H1 (cell line): ENCODE data around the gene AGPAT3. TPM values are rescaled to one million over a fixed set of nuclear protein-coding genes. Genes with fewer than 3 reads are reported as not detected.

Experiments
- CTCF ChIA-PET: fragments of 300-600 bp; sonication (Branson Sonifier 250); formaldehyde crosslinking; loops from one replicate; lab custom pipeline; 2021; ENCODE audit not compliant: partially characterized antibody; lab: Charles Lee
- POLR2A ChIA-PET: fragments of 300-600 bp; sonication (Branson Sonifier 250); formaldehyde crosslinking; loops from one replicate; lab custom pipeline; 2021; ENCODE audit warnings: inconsistent platforms; ENCODE audit not compliant: partially characterized antibody; lab: Charles Lee
- DNase-seq, 2 experiments: peaks; one replicate each; pipeline versions ENCODE4 v3.0.0 to v3.0.0-alpha.2; 2010 to 2022; ENCODE audit warnings: low spot score in 2 of 2, low read depth in 1 of 2, mixed read lengths in 1 of 2
- FAIRE-seq: peaks from 2 replicates; lab custom pipeline; 2011; peaks lifted over from hg19 to GRCh38; lab: Jason Lieb, UNC
- H2AFZ ChIP-seq: 2 replicates; pipeline ENCODE4 v1.8.1; 2012; ENCODE audit warnings: low read length, inconsistent platforms
- H2AK5ac ChIP-seq: 2 replicates; pipeline ENCODE4 v1.6.1; 2013; ENCODE audit warnings: low read depth, low read length
- H2BK120ac ChIP-seq: replicated peaks from 2 replicates; pipeline ENCODE3; 2013; ENCODE audit warnings: low read depth, low read length, inconsistent platforms
- H2BK12ac ChIP-seq: 2 replicates; pipeline ENCODE4 v1.6.1; 2013; ENCODE audit warnings: low read depth, low read length
- H2BK15ac ChIP-seq: 2 replicates; pipeline ENCODE4 v1.6.1; 2013; ENCODE audit warnings: low read length
- H2BK20ac ChIP-seq: 2 replicates; pipeline ENCODE4 v1.6.1; 2013; ENCODE audit warnings: low read length
- H2BK5ac ChIP-seq: 2 replicates; pipeline ENCODE4 v1.6.1; 2013; ENCODE audit warnings: low read depth, low read length
- H3K14ac ChIP-seq: 2 replicates; pipeline ENCODE4 v1.6.1; 2013; ENCODE audit warnings: inconsistent platforms; ENCODE audit not compliant: insufficient read length
- H3K18ac ChIP-seq: 2 replicates; pipeline ENCODE4 v1.6.1; 2013; ENCODE audit warnings: low read length; ENCODE audit errors: extremely low read depth
- H3K23ac ChIP-seq: 2 replicates; pipeline ENCODE4 v1.6.1; 2013; ENCODE audit warnings: inconsistent platforms; ENCODE audit not compliant: insufficient read length
- H3K23me2 ChIP-seq: 2 replicates; pipeline ENCODE4 v1.6.1; 2013; ENCODE audit warnings: low read depth, low read length
- H3K27ac ChIP-seq: 2 replicates; pipeline ENCODE4 v1.6.1; 2011; ENCODE audit warnings: low read depth, low read length, inconsistent platforms
- H3K27me3 ChIP-seq, 4 experiments: replicated peaks in 1 of 4; 1 replicate in 1 of 4; 2 replicates in 3 of 4; pipeline versions ENCODE4 v1.6.1 to v1.8.1; 2011 to 2013; ENCODE audit warnings: low read length in 3 of 4, mild to moderate bottlenecking in 3 of 4, inconsistent platforms in 2 of 4, mixed read lengths in 2 of 4, moderate library complexity in 1 of 4; ENCODE audit not compliant: control insufficient read depth in 3 of 4, insufficient read depth in 3 of 4; ENCODE audit errors: extremely low read depth in 1 of 4
- H3K36me3 ChIP-seq, 4 experiments: 2 replicates each; pipeline versions ENCODE4 v1.6.1 to v1.8.1; 2011 to 2013; ENCODE audit warnings: mild to moderate bottlenecking in 4 of 4, low read length in 3 of 4, moderate library complexity in 2 of 4, control low read depth in 1 of 4, inconsistent platforms in 1 of 4; ENCODE audit not compliant: insufficient read depth in 4 of 4, control insufficient read depth in 2 of 4
- H3K4ac ChIP-seq: replicated peaks from 2 replicates; pipeline ENCODE3; 2013; ENCODE audit warnings: low read length, low read depth, mixed read lengths, inconsistent platforms; ENCODE audit not compliant: insufficient read length
- H3K4me1 ChIP-seq, 4 experiments: replicated peaks in 1 of 4; 1 replicate in 1 of 4; 2 replicates in 3 of 4; pipeline versions ENCODE4 v1.6.1 to v1.8.1; 2011 to 2013; ENCODE audit warnings: low read length in 3 of 4, inconsistent platforms in 2 of 4, mixed read lengths in 1 of 4; ENCODE audit not compliant: insufficient read depth in 4 of 4, control insufficient read depth in 3 of 4
- H3K4me2 ChIP-seq, 2 experiments: 2 replicates each; pipeline versions ENCODE4 v1.6.1 to v1.8.1; 2011 to 2013; ENCODE audit warnings: low read depth in 2 of 2, low read length in 2 of 2, control low read depth in 1 of 2, inconsistent platforms in 1 of 2, mild to moderate bottlenecking in 1 of 2; ENCODE audit not compliant: insufficient read depth in 1 of 2
- H3K4me3 ChIP-seq, 4 experiments: fragments of 200-600, 300-600 bp in 1 of 4; sonication (generic), shearing (Covaris generic), sonication (Bioruptor Twin) in 1 of 4; 2 replicates each; pipeline versions ENCODE4 v1.5.1 to v1.8.1; 2011 to 2016; ENCODE audit warnings: low read length in 4 of 4, low read depth in 3 of 4, control low read depth in 2 of 4, inconsistent platforms in 2 of 4, mild to moderate bottlenecking in 2 of 4, mixed read lengths in 1 of 4, moderate library complexity in 1 of 4; ENCODE audit not compliant: insufficient read depth in 2 of 4; ENCODE audit errors: extremely low read depth in 1 of 4
- H3K56ac ChIP-seq: replicated peaks from 2 replicates; pipeline ENCODE3; 2013; ENCODE audit warnings: low read depth, mild to moderate bottlenecking, mixed read lengths, low read length, inconsistent platforms; ENCODE audit not compliant: insufficient read length
- H3K79me1 ChIP-seq: 2 replicates; pipeline ENCODE4 v1.6.1; 2013; ENCODE audit warnings: low read depth, low read length, control low read depth
- H3K79me2 ChIP-seq, 2 experiments: 2 replicates each; pipeline versions ENCODE4 v1.6.1 to v1.8.1; 2012 to 2013; ENCODE audit warnings: low read length in 2 of 2, mild to moderate bottlenecking in 2 of 2, inconsistent platforms in 1 of 2; ENCODE audit not compliant: insufficient read depth in 2 of 2, control insufficient read depth in 1 of 2
- H3K9ac ChIP-seq, 4 experiments: replicated peaks in 1 of 4; 1 replicate in 1 of 4; 2 replicates in 3 of 4; pipeline versions ENCODE4 v1.6.1 to v1.8.1; 2011 to 2013; ENCODE audit warnings: low read depth in 3 of 4, low read length in 3 of 4, control low read depth in 2 of 4, mild to moderate bottlenecking in 2 of 4, moderate library complexity in 2 of 4, inconsistent platforms in 1 of 4; ENCODE audit errors: extremely low read depth in 1 of 4
- H3K9me3 ChIP-seq, 2 experiments: 2 replicates each; pipeline versions ENCODE4 v1.6.1 to v1.8.1; 2012 to 2013; ENCODE audit warnings: mild to moderate bottlenecking in 2 of 2, moderate library complexity in 2 of 2, control low read depth in 1 of 2, inconsistent platforms in 1 of 2, low read depth in 1 of 2, low read length in 1 of 2, mixed read lengths in 1 of 2; ENCODE audit not compliant: insufficient read depth in 2 of 2
- H4K20me1 ChIP-seq, 2 experiments: replicated peaks in 1 of 2; 2 replicates each; pipeline versions ENCODE3 to v1.8.1; 2011 to 2013; ENCODE audit warnings: inconsistent platforms in 2 of 2, low read length in 2 of 2, mild to moderate bottlenecking in 1 of 2; ENCODE audit not compliant: insufficient read depth in 2 of 2, control insufficient read depth in 1 of 2
- H4K5ac ChIP-seq: 2 replicates; pipeline ENCODE4 v1.6.1; 2013; ENCODE audit warnings: low read length, low read depth, mixed read lengths, inconsistent platforms; ENCODE audit not compliant: insufficient read length
- H4K8ac ChIP-seq: 2 replicates; pipeline ENCODE4 v1.8.0; 2013; ENCODE audit warnings: mild to moderate bottlenecking, moderate library complexity, low read length, inconsistent platforms; ENCODE audit not compliant: insufficient read depth; ENCODE audit errors: extremely low read depth
- H4K91ac ChIP-seq: replicated peaks from 2 replicates; pipeline ENCODE3; 2013; ENCODE audit warnings: low read length, mixed read lengths, inconsistent platforms; ENCODE audit not compliant: insufficient read length
- RXRA ChIP-seq: IDR thresholded peaks from 2 replicates; pipeline ENCODE4 v1.6.1; 2011; ENCODE audit warnings: low read depth, mild to moderate bottlenecking, low read length, moderate library complexity; ENCODE audit not compliant: insufficient read depth
- WGBS, 2 experiments: shearing (Covaris generic) in 1 of 2; methylation state at CpG; one replicate each; pipeline versions ENCODE4 v1.1.6 to v1.1.7; 2013 to 2015; ENCODE audit warnings: low lambda C conversion rate in 2 of 2, mixed read lengths in 2 of 2, inconsistent platforms in 1 of 2, low coverage in 1 of 2, missing lambda C conversion rate in 1 of 2; ENCODE audit not compliant: insufficient replicate concordance in 2 of 2, insufficient coverage in 1 of 2, insufficient read length in 1 of 2; ENCODE audit errors: extremely low coverage in 1 of 2, missing lambda C conversion rate in 1 of 2; 5-methylcytosine and 5-hydroxymethylcytosine counted together
- polyA plus RNA-seq, 7 experiments: library from polyadenylated mRNA; depleted of rRNA in 3 of 7; stranded (reverse) in 5 of 7; unstranded in 2 of 7; fragments of >200 nt in 5 of 7; fragments of 200-250 nt in 2 of 7; gene quantifications; 1 replicate in 5 of 7; 2 replicates in 1 of 7; 4 replicates in 1 of 7; pipeline versions ENCODE4 v1.2.1 to v1.2.3, GENCODE V29; 2011 to 2013; ENCODE audit warnings: missing spikeins in 2 of 7, mixed read lengths in 2 of 7
- total RNA-seq: library from RNA; stranded (reverse); fragmentation: NEBNext Ultra II Directional; extraction: Animal tissue kit (Norgen Biotek cat#: 25700); gene quantifications from 2 replicates; pipeline ENCODE4 v1.2.1, GENCODE V29; 2021

AGPAT3 gene
- total and polyA plus RNA-seq, 2 of the 8 experiments (the other 6 are each of a cell fraction or from before 2014, with no cell fraction given) = 5.8 to 7.3 TPM

DNA sequence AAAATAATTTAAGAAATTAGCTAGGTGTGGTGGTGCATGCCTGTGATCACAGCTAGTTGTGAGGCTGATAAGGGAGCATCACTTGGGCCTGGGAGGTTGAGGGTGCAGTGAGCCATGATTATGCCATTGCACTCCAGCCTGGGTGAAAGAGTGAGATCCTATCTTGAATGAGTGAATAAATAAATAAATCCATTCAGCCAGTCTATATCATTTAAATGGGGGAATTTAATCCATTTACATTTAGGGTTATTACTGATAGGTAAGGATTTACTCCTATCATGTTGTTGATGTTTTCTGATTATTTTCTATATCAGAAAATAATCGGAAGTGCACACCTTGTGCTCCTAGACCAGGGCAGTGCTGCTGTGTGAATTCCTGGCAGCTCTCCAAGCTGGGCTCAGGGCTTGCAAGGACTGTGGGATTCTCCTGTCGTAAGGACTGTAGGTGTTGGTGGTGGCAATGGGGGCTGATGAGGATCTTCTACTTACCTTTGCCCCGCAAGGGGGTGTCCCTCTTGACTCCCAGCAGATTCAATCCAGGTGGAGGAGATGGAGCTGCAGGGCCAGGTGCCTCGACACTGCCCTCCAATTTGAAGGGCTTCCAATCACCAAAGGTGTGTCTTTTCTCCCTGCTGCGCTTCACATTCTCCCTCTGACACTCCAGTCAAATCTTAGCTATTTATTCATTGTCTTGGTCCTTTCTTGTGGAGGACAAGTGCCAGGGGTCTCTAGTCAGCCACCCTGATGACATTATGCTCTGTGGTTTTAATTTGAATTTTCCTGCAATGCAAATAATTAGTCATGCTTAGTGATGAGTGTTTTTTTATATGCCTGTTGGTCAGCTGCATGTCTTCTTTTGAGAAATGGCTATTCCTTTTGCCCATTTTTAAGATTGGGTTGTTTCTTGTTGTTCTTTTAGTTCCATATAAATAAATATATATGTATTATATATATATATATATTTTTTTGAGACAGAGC lies 133.0 kb downstream of the AGPAT3 start:
- no peak for TF ChIP-seq RXRA
- DNase-seq = no peak
- Histone ChIP-seq H3K36me3 (no peaks in the 10 kb centered on the region), H3K18ac (no peak overlapping the region), H3K56ac (no peak overlapping the region), H2AFZ (no peak overlapping the region), H3K79me1 (no peaks in the 10 kb centered on the region), H2BK120ac (no peak overlapping the region), H3K9me3 (no peaks in the 10 kb centered on the region), H3K27me3 (no peaks in the 10 kb centered on the region), H4K5ac (no peak overlapping the region), H3K79me2 (no peaks in the 10 kb centered on the region), H4K20me1 (no peaks in the 10 kb centered on the region), H2BK12ac (no peak overlapping the region), H3K27ac (no peak overlapping the region), H3K4me1 (no peaks in the 10 kb centered on the region; a peak in 1 of 7 replicates), H3K4ac (no peak overlapping the region), H2AK5ac (no peak overlapping the region), H4K91ac (no peak overlapping the region), H3K23ac (no peak overlapping the region), H3K4me3 (no peak overlapping the region), H3K4me2 (no peak overlapping the region), H4K8ac (no peak overlapping the region), H2BK5ac (no peak overlapping the region), H3K9ac (no peak overlapping the region), H3K14ac (no peak overlapping the region), H2BK15ac (no peak overlapping the region), H2BK20ac (no peak overlapping the region), H3K23me2 (no peaks in the 10 kb centered on the region)
- WGBS, 2 experiments = 87% methylated on average over 5 of the region's 5 CpGs; no CpG with 5 or more reads in 1 of the 2 experiments
- ChIA-PET POLR2A (interaction anchor here (0.6 to 2.1 kb wide), 3 partner anchors 16 to 848 kb away, joined by 3 to 4 read pairs (median 3); partner anchors contain the start of gene RRP1), CTCF (interaction anchor here (0.6 kb wide), 1 partner anchor 71 kb away, joined by 3 read pairs; no protein-coding TSS in a partner anchor)
- FAIRE-seq = no peak
